ENCODE data around the gene AKAP13. TPM values are rescaled to one million over a fixed set of nuclear protein-coding genes. Genes with fewer than 3 reads are reported as not detected.

Gene AKAP13
- total and polyA plus RNA-seq, 2 of the 8 experiments (the other 6 are each of a cell fraction or from before 2014, with no cell fraction given) = 14.0 to 46.2 TPM

- POLR2A ChIA-PET (ENCODE audit: partially characterized antibody) = interaction anchor here (0.9 to 1.3 kb wide), 2 partner anchors 28 to 79 kb away, joined by 3 read pairs; no protein-coding TSS in a partner anchor
- H3K9ac ChIP-seq (replicated peaks in 1 of 4; ENCODE audit: extremely low read depth in 1 of 4, low read depth in 3 of 4, low read length in 3 of 4) = no peak overlapping the region
Measured at GRCh38 chr15:85414495-85414894, 34.1 kb downstream of the AKAP13 start.

More at GRCh38 chr15:85414495-85414894, 34.1 kb downstream of the AKAP13 start:
- peaks cover 2 to 7% (median 4%) of the 10 kb centered on the region in 4 experiments; a peak in 3 of 7 replicates for H3K4me1 ChIP-seq (replicated peaks in 1 of 4; ENCODE audit: control insufficient read depth in 3 of 4, insufficient read depth in 4 of 4, low read length in 3 of 4)
- no peak overlapping the region for H2BK12ac ChIP-seq (ENCODE audit: low read depth, low read length)
- H3K79me2 ChIP-seq (ENCODE audit: control insufficient read depth in 1 of 2, insufficient read depth in 2 of 2, low read length in 2 of 2) = peaks cover 0 to 91% of the 10 kb centered on the region in 2 experiments; a peak in 3 of 4 replicates
- H2BK20ac ChIP-seq (ENCODE audit: low read length) = no peak overlapping the region
- no peaks in the 10 kb centered on the region for H3K36me3 ChIP-seq (ENCODE audit: control insufficient read depth in 2 of 4, insufficient read depth in 4 of 4, low read length in 3 of 4)
- H3K23ac ChIP-seq (ENCODE audit: insufficient read length) = no peak overlapping the region
- TF ChIP-seq NANOG (IDR thresholded peaks at IDR 0.05; ENCODE audit: insufficient read depth, low read depth, low read length, poor library complexity, severe bottlenecking) (no peak), RAD21 (IDR thresholded peaks at IDR 0.05 in 1 of 2, conservative IDR thresholded peaks at IDR 0.05 in 1 of 2; ENCODE audit: low read depth in 2 of 2, low read length in 2 of 2) (no peak), BRCA1 (IDR thresholded peaks at IDR 0.05; ENCODE audit: low read depth, low read length) (no peak), TEAD4 (IDR thresholded peaks at IDR 0.05; ENCODE audit: low read depth, low read length) (no peak)
- H3K56ac ChIP-seq (replicated peaks; ENCODE audit: insufficient read length, low read depth, low read length) = no peak overlapping the region
- H2BK120ac ChIP-seq (replicated peaks; ENCODE audit: low read depth, low read length) = no peak overlapping the region
- no peak overlapping the region for H3K27ac ChIP-seq (ENCODE audit: low read depth, low read length)
- no peak overlapping the region for H3K4me2 ChIP-seq (ENCODE audit: insufficient read depth in 1 of 2, low read depth in 2 of 2, low read length in 2 of 2)
- H3K4ac ChIP-seq (replicated peaks; ENCODE audit: insufficient read length, low read depth, low read length) = no peak overlapping the region
- peaks cover 2% of the 10 kb centered on the region; the same call in 1 of the 2 replicates for H3K79me1 ChIP-seq (ENCODE audit: low read depth, low read length)
- H4K8ac ChIP-seq (ENCODE audit: extremely low read depth, insufficient read depth, low read length) = no peak overlapping the region
- H4K20me1 ChIP-seq (replicated peaks in 1 of 2; ENCODE audit: control insufficient read depth in 1 of 2, insufficient read depth in 2 of 2, low read length in 2 of 2) = peaks cover 5 to 13% of the 10 kb centered on the region in 2 experiments
- H2AFZ ChIP-seq (ENCODE audit: low read length) = no peak overlapping the region
- CTCF ChIA-PET (ENCODE audit: partially characterized antibody) = interaction anchor here (0.8 to 1.6 kb wide), 6 partner anchors 10 to 125 kb away, joined by 3 to 6 read pairs (median 4); no protein-coding TSS in a partner anchor
- no peaks in the 10 kb centered on the region for H3K27me3 ChIP-seq (replicated peaks in 1 of 4; ENCODE audit: control insufficient read depth in 3 of 4, extremely low read depth in 1 of 4, insufficient read depth in 3 of 4, low read length in 3 of 4)
- H3K9me3 ChIP-seq (ENCODE audit: insufficient read depth in 2 of 2, low read depth in 1 of 2, low read length in 1 of 2) = no peaks in the 10 kb centered on the region
- H2BK5ac ChIP-seq (ENCODE audit: low read depth, low read length) = no peak overlapping the region
- DNase-seq (ENCODE audit: low read depth in 1 of 2, low spot score in 2 of 2) (no peak), FAIRE-seq (no peak)
- no peak overlapping the region for H4K91ac ChIP-seq (replicated peaks; ENCODE audit: insufficient read length, low read length)
- H2BK15ac ChIP-seq (ENCODE audit: low read length) = no peak overlapping the region
- no peak overlapping the region for H3K4me3 ChIP-seq (ENCODE audit: extremely low read depth in 1 of 4, insufficient read depth in 2 of 4, low read depth in 3 of 4, low read length in 4 of 4)
- H3K18ac ChIP-seq (ENCODE audit: extremely low read depth, low read length) = no peak overlapping the region
- no peak overlapping the region for H2AK5ac ChIP-seq (ENCODE audit: low read depth, low read length)
- no peak overlapping the region for H3K14ac ChIP-seq (ENCODE audit: insufficient read length)
- no peak overlapping the region for H4K5ac ChIP-seq (ENCODE audit: insufficient read length, low read depth, low read length)
- H3K23me2 ChIP-seq (ENCODE audit: low read depth, low read length) = no peaks in the 10 kb centered on the region

Measured in H1 (cell line).